H1 (cell line): ENCODE measurements around the gene CHD9. TPM values are rescaled to one million over a fixed set of nuclear protein-coding genes. Genes with fewer than 3 reads are reported as not detected.

Experiments
- CREB1 ChIP-seq: IDR thresholded peaks from 2 replicates; pipeline ENCODE4 v1.6.1; 2012; ENCODE audit warnings: inconsistent platforms
- EZH2 ChIP-seq: fragments of 200-600 bp; sonication (generic); IDR thresholded peaks from 2 replicates; pipeline ENCODE4 v1.7.1; 2012; ENCODE audit warnings: low read depth, mild to moderate bottlenecking, moderate library complexity, low read length, inconsistent platforms; ENCODE audit not compliant: severe bottlenecking
- KDM5A ChIP-seq: fragments of 200-600 bp; IDR thresholded peaks from 2 replicates; pipeline ENCODE4 v1.7.1; 2012; ENCODE audit warnings: mild to moderate bottlenecking, low read length, inconsistent platforms, mixed read lengths
- RAD21 ChIP-seq, 2 experiments: IDR thresholded peaks in 1 of 2; conservative IDR thresholded peaks in 1 of 2; 2 replicates each; pipeline ENCODE4 v1.6.1; 2011; ENCODE audit warnings: low read depth in 2 of 2, low read length in 2 of 2, improper control_type of control experiment in 1 of 2, inconsistent platforms in 1 of 2, mild to moderate bottlenecking in 1 of 2, moderate library complexity in 1 of 2
- RXRA ChIP-seq: IDR thresholded peaks from 2 replicates; pipeline ENCODE4 v1.6.1; 2011; ENCODE audit warnings: low read depth, mild to moderate bottlenecking, low read length, moderate library complexity; ENCODE audit not compliant: insufficient read depth
- SP4 ChIP-seq: IDR thresholded peaks from 2 replicates; pipeline ENCODE4 v1.6.1; 2012; ENCODE audit warnings: low read length, inconsistent platforms
- TBP ChIP-seq: IDR thresholded peaks from 2 replicates; pipeline ENCODE4 v1.6.1; 2011; ENCODE audit warnings: low read depth, low read length, improper control_type of control experiment
- YY1 ChIP-seq: IDR thresholded peaks from 2 replicates; pipeline ENCODE4 v1.6.1; 2011; ENCODE audit warnings: low read depth, mild to moderate bottlenecking, low read length
- polyA plus RNA-seq, 7 experiments: library from polyadenylated mRNA; depleted of rRNA in 3 of 7; stranded (reverse) in 5 of 7; unstranded in 2 of 7; fragments of >200 nt in 5 of 7; fragments of 200-250 nt in 2 of 7; gene quantifications; 1 replicate in 5 of 7; 2 replicates in 1 of 7; 4 replicates in 1 of 7; pipeline versions ENCODE4 v1.2.1 to v1.2.3, GENCODE V29; 2011 to 2013; ENCODE audit warnings: missing spikeins in 2 of 7, mixed read lengths in 2 of 7
- total RNA-seq: library from RNA; stranded (reverse); fragmentation: NEBNext Ultra II Directional; extraction: Animal tissue kit (Norgen Biotek cat#: 25700); gene quantifications from 2 replicates; pipeline ENCODE4 v1.2.1, GENCODE V29; 2021
- TF ChIP-seq, protein P1 (sequence below): fragments of 300-600 bp; sonication (generic); IDR thresholded peaks from 2 replicates; pipeline ENCODE4 v1.7.1; 2012; ENCODE audit warnings: low read length, moderate library complexity, mild to moderate bottlenecking, inconsistent platforms; ENCODE audit not compliant: insufficient replicate concordance

Gene CHD9
- total and polyA plus RNA-seq, 2 of the 8 experiments (the other 6 are each of a cell fraction or from before 2014, with no cell fraction given) = 9.9 to 32.4 TPM

DNA sequence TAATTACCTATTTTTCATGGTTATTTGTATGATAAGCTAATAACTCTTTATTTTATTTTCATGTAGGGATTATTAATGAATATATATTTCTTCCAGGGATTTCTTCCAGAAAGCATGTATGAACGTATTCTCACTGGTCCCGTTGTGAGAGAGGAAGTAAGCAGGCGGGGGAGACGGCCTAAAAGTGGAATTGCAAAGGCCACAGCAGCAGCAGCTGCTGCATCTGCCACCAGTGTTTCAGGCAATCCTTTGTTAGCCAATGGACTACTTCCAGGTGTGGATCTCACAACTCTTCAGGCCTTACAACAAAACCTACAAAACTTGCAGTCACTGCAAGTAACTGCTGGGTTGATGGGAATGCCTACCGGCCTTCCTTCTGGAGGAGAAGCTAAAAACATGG lies 269.1 kb downstream of the CHD9 start (continued):
- TF ChIP-seq, protein P1, sequence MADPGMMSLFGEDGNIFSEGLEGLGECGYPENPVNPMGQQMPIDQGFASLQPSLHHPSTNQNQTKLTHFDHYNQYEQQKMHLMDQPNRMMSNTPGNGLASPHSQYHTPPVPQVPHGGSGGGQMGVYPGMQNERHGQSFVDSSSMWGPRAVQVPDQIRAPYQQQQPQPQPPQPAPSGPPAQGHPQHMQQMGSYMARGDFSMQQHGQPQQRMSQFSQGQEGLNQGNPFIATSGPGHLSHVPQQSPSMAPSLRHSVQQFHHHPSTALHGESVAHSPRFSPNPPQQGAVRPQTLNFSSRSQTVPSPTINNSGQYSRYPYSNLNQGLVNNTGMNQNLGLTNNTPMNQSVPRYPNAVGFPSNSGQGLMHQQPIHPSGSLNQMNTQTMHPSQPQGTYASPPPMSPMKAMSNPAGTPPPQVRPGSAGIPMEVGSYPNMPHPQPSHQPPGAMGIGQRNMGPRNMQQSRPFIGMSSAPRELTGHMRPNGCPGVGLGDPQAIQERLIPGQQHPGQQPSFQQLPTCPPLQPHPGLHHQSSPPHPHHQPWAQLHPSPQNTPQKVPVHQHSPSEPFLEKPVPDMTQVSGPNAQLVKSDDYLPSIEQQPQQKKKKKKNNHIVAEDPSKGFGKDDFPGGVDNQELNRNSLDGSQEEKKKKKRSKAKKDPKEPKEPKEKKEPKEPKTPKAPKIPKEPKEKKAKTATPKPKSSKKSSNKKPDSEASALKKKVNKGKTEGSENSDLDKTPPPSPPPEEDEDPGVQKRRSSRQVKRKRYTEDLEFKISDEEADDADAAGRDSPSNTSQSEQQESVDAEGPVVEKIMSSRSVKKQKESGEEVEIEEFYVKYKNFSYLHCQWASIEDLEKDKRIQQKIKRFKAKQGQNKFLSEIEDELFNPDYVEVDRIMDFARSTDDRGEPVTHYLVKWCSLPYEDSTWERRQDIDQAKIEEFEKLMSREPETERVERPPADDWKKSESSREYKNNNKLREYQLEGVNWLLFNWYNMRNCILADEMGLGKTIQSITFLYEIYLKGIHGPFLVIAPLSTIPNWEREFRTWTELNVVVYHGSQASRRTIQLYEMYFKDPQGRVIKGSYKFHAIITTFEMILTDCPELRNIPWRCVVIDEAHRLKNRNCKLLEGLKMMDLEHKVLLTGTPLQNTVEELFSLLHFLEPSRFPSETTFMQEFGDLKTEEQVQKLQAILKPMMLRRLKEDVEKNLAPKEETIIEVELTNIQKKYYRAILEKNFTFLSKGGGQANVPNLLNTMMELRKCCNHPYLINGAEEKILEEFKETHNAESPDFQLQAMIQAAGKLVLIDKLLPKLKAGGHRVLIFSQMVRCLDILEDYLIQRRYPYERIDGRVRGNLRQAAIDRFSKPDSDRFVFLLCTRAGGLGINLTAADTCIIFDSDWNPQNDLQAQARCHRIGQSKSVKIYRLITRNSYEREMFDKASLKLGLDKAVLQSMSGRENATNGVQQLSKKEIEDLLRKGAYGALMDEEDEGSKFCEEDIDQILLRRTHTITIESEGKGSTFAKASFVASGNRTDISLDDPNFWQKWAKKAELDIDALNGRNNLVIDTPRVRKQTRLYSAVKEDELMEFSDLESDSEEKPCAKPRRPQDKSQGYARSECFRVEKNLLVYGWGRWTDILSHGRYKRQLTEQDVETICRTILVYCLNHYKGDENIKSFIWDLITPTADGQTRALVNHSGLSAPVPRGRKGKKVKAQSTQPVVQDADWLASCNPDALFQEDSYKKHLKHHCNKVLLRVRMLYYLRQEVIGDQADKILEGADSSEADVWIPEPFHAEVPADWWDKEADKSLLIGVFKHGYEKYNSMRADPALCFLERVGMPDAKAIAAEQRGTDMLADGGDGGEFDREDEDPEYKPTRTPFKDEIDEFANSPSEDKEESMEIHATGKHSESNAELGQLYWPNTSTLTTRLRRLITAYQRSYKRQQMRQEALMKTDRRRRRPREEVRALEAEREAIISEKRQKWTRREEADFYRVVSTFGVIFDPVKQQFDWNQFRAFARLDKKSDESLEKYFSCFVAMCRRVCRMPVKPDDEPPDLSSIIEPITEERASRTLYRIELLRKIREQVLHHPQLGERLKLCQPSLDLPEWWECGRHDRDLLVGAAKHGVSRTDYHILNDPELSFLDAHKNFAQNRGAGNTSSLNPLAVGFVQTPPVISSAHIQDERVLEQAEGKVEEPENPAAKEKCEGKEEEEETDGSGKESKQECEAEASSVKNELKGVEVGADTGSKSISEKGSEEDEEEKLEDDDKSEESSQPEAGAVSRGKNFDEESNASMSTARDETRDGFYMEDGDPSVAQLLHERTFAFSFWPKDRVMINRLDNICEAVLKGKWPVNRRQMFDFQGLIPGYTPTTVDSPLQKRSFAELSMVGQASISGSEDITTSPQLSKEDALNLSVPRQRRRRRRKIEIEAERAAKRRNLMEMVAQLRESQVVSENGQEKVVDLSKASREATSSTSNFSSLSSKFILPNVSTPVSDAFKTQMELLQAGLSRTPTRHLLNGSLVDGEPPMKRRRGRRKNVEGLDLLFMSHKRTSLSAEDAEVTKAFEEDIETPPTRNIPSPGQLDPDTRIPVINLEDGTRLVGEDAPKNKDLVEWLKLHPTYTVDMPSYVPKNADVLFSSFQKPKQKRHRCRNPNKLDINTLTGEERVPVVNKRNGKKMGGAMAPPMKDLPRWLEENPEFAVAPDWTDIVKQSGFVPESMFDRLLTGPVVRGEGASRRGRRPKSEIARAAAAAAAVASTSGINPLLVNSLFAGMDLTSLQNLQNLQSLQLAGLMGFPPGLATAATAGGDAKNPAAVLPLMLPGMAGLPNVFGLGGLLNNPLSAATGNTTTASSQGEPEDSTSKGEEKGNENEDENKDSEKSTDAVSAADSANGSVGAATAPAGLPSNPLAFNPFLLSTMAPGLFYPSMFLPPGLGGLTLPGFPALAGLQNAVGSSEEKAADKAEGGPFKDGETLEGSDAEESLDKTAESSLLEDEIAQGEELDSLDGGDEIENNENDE = no peak
- no peak for TF ChIP-seq SP4
- TF ChIP-seq RXRA = no peak
- TF ChIP-seq KDM5A = no peak
- TF ChIP-seq CREB1 = no peak
- no peak for TF ChIP-seq TBP
- no peak for TF ChIP-seq YY1
- no peak for TF ChIP-seq RAD21 (IDR thresholded peaks at IDR 0.05 in 1 of 2, conservative IDR thresholded peaks at IDR 0.05 in 1 of 2; ENCODE audit: low read depth in 2 of 2, low read length in 2 of 2)
- TF ChIP-seq EZH2 = no peak
- TF ChIP-seq, all 59 proteins: peak for 0
